OCI-LY3 (cell line): Measurements from ENCODE around the gene DPYSL4.

ENCODE experiments used
- H2AFZ ChIP-seq: fragments of 200-600, 300-600 bp; shearing (Covaris generic); 2 replicates; pipeline ENCODE4 v1.6.0; 2014; ENCODE audit warnings: antibody characterized with exemption, low read depth, low read length
- H3K27ac ChIP-seq: fragments of 200-600, 300-600 bp; sonication (generic); 2 replicates; pipeline ENCODE4 v1.5.1; 2014; ENCODE audit warnings: mild to moderate bottlenecking, low read length, moderate library complexity, mixed read lengths
- H3K27me3 ChIP-seq: fragments of 200-600, 300-600 bp; sonication (generic); 2 replicates; pipeline ENCODE4 v1.6.1; 2014; ENCODE audit warnings: low read depth, low read length, mixed read lengths
- H3K36me3 ChIP-seq: fragments of 200-600, 300-600 bp; sonication (generic); replicated peaks from 2 replicates; pipeline ENCODE3; 2014; ENCODE audit warnings: low read depth, low read length, mixed read lengths
- H3K4me1 ChIP-seq: fragments of 300-600, 200-600 bp; sonication (generic); 2 replicates; pipeline ENCODE4 v1.6.1; 2014; ENCODE audit warnings: low read length, mixed read lengths
- H3K4me2 ChIP-seq: fragments of 200-600, 300-600 bp; sonication (generic); 2 replicates; pipeline ENCODE4 v1.6.1; 2014; ENCODE audit warnings: low read length, mixed read lengths
- H3K4me3 ChIP-seq: fragments of 300-600, 200-600 bp; sonication (generic); 2 replicates; pipeline ENCODE4 v1.5.1; 2014; ENCODE audit warnings: antibody characterized with exemption, mild to moderate bottlenecking, low read length, moderate library complexity
- H3K79me2 ChIP-seq: fragments of 300-600, 200-600 bp; shearing (Covaris generic); 2 replicates; pipeline ENCODE4 v1.6.1; 2014; ENCODE audit warnings: mild to moderate bottlenecking, low read length, mixed read lengths
- H3K9ac ChIP-seq: fragments of 300-600, 200-600 bp; shearing (Covaris generic); 2 replicates; pipeline ENCODE4 v1.6.0; 2014; ENCODE audit warnings: mild to moderate bottlenecking, low read length, moderate library complexity
- H3K9me3 ChIP-seq: fragments of 200-600, 300-600 bp; shearing (Covaris generic); 2 replicates; pipeline ENCODE4 v1.6.1; 2014; ENCODE audit warnings: low read length, mixed read lengths; ENCODE audit not compliant: insufficient read depth
- H4K20me1 ChIP-seq: fragments of 200-600, 300-600 bp; sonication (generic); 2 replicates; pipeline ENCODE4 v1.6.1; 2016; ENCODE audit warnings: low read length, mixed read lengths; ENCODE audit not compliant: insufficient read depth
- CTCF ChIP-seq: fragments of 200-600, 300-600 bp; sonication (generic); IDR thresholded peaks from 2 replicates; pipeline ENCODE4 v1.5.1; 2014; ENCODE audit warnings: antibody characterized with exemption, low read length, low read depth
- EZH2phosphoT487 ChIP-seq: fragments of 200-600 bp; shearing (Covaris generic); IDR thresholded peaks from 2 replicates; pipeline ENCODE4 v1.6.1; 2018; ENCODE audit warnings: antibody characterized with exemption, mixed run types, low read depth

The DPYSL4 gene

GRCh38 chr10:132151286-132151950 is 35.3 kb upstream of the DPYSL4 start:
- no peak overlapping the region for H3K4me2 ChIP-seq
- H3K4me1 ChIP-seq, result no peaks in the 10 kb centered on the region
- no peaks in the 10 kb centered on the region for H3K36me3 ChIP-seq
- H3K27me3 ChIP-seq, result no peaks in the 10 kb centered on the region
- no peak overlapping the region for H2AFZ ChIP-seq
- H4K20me1 ChIP-seq, result no peaks in the 10 kb centered on the region
- no peaks in the 10 kb centered on the region for H3K9me3 ChIP-seq
- H3K79me2 ChIP-seq, result no peaks in the 10 kb centered on the region
- no peak overlapping the region for H3K27ac ChIP-seq
- H3K9ac ChIP-seq, result no peak overlapping the region
- no peak overlapping the region for H3K4me3 ChIP-seq
- TF ChIP-seq EZH2phosphoT487 (no peak), CTCF (no peak)

GRCh38 chr10:132151951-132152505 is 34.7 kb upstream of the DPYSL4 start:
- Histone ChIP-seq H3K27me3 (no peaks in the 10 kb centered on the region), H3K9ac (no peak overlapping the region), H3K4me2 (no peak overlapping the region), H3K4me1 (no peaks in the 10 kb centered on the region), H2AFZ (no peak overlapping the region), H3K4me3 (no peak overlapping the region), H3K9me3 (no peaks in the 10 kb centered on the region), H3K36me3 (no peaks in the 10 kb centered on the region), H3K79me2 (no peaks in the 10 kb centered on the region), H4K20me1 (no peaks in the 10 kb centered on the region), H3K27ac (no peak overlapping the region)
- TF ChIP-seq CTCF, result no peak
- no peak for TF ChIP-seq EZH2phosphoT487

GRCh38 chr10:132152896-132153580 is 33.7 kb upstream of the DPYSL4 start:
- Histone ChIP-seq H3K4me1 (no peaks in the 10 kb centered on the region), H3K9me3 (no peaks in the 10 kb centered on the region), H3K27ac (no peak overlapping the region), H3K4me3 (no peak overlapping the region), H4K20me1 (no peaks in the 10 kb centered on the region), H2AFZ (no peak overlapping the region), H3K36me3 (no peaks in the 10 kb centered on the region), H3K79me2 (no peaks in the 10 kb centered on the region), H3K4me2 (no peak overlapping the region), H3K9ac (no peak overlapping the region), H3K27me3 (no peaks in the 10 kb centered on the region)
- no peak for TF ChIP-seq EZH2phosphoT487

- no peaks in the 10 kb centered on the region for H3K79me2 ChIP-seq
- H3K27ac ChIP-seq, result no peak overlapping the region
- H2AFZ ChIP-seq, result no peak overlapping the region
- no peak overlapping the region for H3K4me3 ChIP-seq
- H3K4me2 ChIP-seq, result no peak overlapping the region
- no peaks in the 10 kb centered on the region for H3K36me3 ChIP-seq
- no peaks in the 10 kb centered on the region for H3K27me3 ChIP-seq
- H4K20me1 ChIP-seq, result no peaks in the 10 kb centered on the region
- H3K9ac ChIP-seq, result no peak overlapping the region
- no peaks in the 10 kb centered on the region for H3K9me3 ChIP-seq
- no peak for TF ChIP-seq CTCF
- TF ChIP-seq EZH2phosphoT487, result no peak
- no peaks in the 10 kb centered on the region for H3K4me1 ChIP-seq
Measured at GRCh38 chr10:132153616-132154217, 33.0 kb upstream of the DPYSL4 start.
